ENCODE data around the gene FAM193A. TPM values are rescaled to one million over a fixed set of nuclear protein-coding genes. Genes with fewer than 3 reads are reported as not detected.
"Not testable (repeated sequence)": the region's sequence is repeated elsewhere in the genome, so short reads cannot be mapped to it uniquely, and the experiment has no call there.

Gene FAM193A
- total and polyA plus RNA-seq, 9 donors = 12.9 to 24.2 (median 19.7) TPM

DNA sequence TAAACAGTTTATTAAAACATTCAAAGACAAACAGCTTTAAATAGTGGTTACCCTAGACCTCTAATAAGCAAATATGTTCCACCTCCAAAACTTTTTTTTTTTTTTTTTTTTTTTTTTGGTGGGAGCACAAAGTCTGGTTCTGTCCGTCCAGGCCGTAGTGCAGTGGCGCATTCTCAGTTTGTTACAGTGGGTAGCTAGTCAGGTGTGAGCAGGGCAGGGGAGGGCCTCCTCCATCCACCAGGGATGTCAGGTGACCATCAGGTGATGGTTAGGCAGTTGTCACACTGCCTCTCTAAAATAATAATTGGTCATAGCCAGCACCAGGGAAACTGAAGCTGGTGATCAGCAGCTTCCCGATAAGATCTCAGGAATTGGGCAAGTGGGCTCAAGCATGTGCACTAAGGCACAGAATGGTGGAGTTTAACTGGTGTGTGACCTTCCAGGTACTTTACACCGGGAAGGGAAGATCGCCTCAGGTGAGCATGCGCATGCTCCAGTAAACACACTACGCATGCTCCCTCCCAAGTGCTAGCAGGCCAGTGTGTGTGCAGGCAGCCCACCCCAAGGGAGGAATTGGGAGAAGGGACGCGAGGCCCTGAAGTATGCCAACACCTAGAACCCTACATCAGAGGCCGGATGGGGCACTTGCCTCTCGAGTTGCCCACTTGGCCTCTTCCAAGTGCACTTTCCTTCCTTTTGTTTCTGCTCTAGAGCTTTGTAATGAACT, 192.5 kb downstream of the FAM193A start:
- DNase-seq = no peak
- WGBS (ENCODE audit: insufficient coverage) = 97% methylated on average over 9 of the region's 12 CpGs
- H3K36me3 ChIP-seq (ENCODE audit: control insufficient read depth, insufficient read depth, low read length) = peaks cover 53% of the 10 kb centered on the region

DNA sequence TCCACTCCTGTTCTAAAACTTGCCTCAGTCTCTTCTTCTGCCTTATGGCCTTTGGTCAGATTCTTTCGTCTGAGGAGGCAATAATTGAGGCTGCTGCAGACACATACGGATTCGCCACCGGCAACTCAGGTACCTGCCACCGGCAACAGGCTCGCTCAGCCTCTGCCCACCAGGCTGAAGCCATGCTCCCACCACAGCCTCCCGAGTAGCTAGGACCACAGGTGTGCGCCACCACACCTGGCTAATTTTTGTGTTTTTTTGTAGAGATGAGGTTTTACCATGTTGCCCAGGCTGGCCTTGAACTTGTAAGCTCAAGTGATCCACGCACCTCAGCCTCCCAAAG, 193.1 kb downstream of the FAM193A start:
- H3K4me1 ChIP-seq (ENCODE audit: control insufficient read depth, insufficient read depth, low read length) = no peaks in the 10 kb centered on the region
- H3K36me3 ChIP-seq (ENCODE audit: control insufficient read depth, insufficient read depth, low read length) = peaks cover 56% of the 10 kb centered on the region
- 100% methylated on average over 7 of the region's 9 CpGs for WGBS (ENCODE audit: insufficient coverage)
- no peak overlapping the region for H3K27ac ChIP-seq (ENCODE audit: low read length)
- no peak overlapping the region for H3K4me3 ChIP-seq (ENCODE audit: low read length)
- no peak for DNase-seq
- H3K27me3 ChIP-seq (ENCODE audit: control insufficient read depth, insufficient read depth, low read length) = no peaks in the 10 kb centered on the region
- no peaks in the 10 kb centered on the region for H3K9me3 ChIP-seq (replicated peaks; ENCODE audit: control insufficient read depth, low read depth, low read length)

More for the DNA sequence above, 192.5 kb downstream of the FAM193A start:
- Histone ChIP-seq H3K27ac (ENCODE audit: low read length) (no peak overlapping the region), H3K27me3 (ENCODE audit: control insufficient read depth, insufficient read depth, low read length) (no peaks in the 10 kb centered on the region), H3K4me1 (ENCODE audit: control insufficient read depth, insufficient read depth, low read length) (no peaks in the 10 kb centered on the region), H3K9me3 (replicated peaks; ENCODE audit: control insufficient read depth, low read depth, low read length) (no peaks in the 10 kb centered on the region), H3K4me3 (ENCODE audit: low read length) (no peak overlapping the region)

DNA sequence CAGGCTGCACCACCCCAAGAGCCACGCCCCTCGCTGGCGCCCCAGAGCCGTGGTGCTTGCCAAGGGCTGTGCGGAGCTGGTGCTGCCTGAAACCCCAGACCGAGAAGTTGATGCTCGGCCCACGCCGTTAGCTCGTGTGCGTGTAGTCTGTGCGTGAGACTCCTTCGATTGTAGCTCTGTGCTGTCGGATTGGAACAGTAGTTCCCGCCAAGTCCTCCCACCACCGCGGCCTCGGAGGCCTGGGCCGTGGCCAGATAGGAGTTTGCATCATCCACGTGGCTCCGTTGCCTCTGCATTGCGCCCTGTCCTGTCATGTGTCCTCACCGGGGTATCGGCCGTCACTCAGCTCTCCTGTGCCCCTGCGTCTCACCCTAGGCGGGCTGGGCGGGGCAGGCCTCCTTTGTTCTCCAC, 195.5 kb downstream of the FAM193A start:
- DNase-seq = no peak
- H3K4me1 ChIP-seq (ENCODE audit: control insufficient read depth, insufficient read depth, low read length) = no peaks in the 10 kb centered on the region
- H3K9me3 ChIP-seq (replicated peaks; ENCODE audit: control insufficient read depth, low read depth, low read length) = no peaks in the 10 kb centered on the region
- no peak overlapping the region for H3K4me3 ChIP-seq (ENCODE audit: low read length)
- H3K27ac ChIP-seq (ENCODE audit: low read length) = no peak overlapping the region
- peaks cover 44% of the 10 kb centered on the region for H3K36me3 ChIP-seq (ENCODE audit: control insufficient read depth, insufficient read depth, low read length)
- no peaks in the 10 kb centered on the region for H3K27me3 ChIP-seq (ENCODE audit: control insufficient read depth, insufficient read depth, low read length)
- 87% methylated on average over 28 of the region's 28 CpGs for WGBS (ENCODE audit: insufficient coverage)

DNA sequence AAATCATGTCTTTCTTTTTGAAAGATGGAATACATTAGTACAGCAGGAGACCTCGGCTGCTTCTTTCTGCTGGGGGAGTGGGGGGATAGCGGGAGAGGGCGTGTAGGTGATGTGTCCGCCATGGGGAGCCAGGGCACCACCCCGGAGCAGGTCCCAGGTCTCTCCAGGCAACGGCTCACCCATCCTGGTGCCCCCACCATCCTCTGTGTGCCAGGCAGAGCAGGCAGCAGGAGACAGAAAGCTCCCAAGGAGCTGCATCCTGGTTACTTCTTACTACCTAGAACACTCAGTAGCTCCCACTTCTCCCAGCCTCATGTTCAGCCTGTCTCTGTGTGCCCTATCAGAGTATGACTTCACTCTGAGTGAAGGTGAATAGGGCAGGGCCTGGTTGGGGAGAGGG, 196.1 kb downstream of the FAM193A start:
- Histone ChIP-seq H3K4me1 (ENCODE audit: control insufficient read depth, insufficient read depth, low read length) (no peaks in the 10 kb centered on the region), H3K36me3 (ENCODE audit: control insufficient read depth, insufficient read depth, low read length) (peaks cover 44% of the 10 kb centered on the region), H3K4me3 (ENCODE audit: low read length) (no peak overlapping the region), H3K9me3 (replicated peaks; ENCODE audit: control insufficient read depth, low read depth, low read length) (no peaks in the 10 kb centered on the region), H3K27ac (ENCODE audit: low read length) (no peak overlapping the region), H3K27me3 (ENCODE audit: control insufficient read depth, insufficient read depth, low read length) (no peaks in the 10 kb centered on the region)
- DNase-seq = no peak
- WGBS (ENCODE audit: insufficient coverage) = 89% methylated on average over 3 of the region's 6 CpGs

DNA sequence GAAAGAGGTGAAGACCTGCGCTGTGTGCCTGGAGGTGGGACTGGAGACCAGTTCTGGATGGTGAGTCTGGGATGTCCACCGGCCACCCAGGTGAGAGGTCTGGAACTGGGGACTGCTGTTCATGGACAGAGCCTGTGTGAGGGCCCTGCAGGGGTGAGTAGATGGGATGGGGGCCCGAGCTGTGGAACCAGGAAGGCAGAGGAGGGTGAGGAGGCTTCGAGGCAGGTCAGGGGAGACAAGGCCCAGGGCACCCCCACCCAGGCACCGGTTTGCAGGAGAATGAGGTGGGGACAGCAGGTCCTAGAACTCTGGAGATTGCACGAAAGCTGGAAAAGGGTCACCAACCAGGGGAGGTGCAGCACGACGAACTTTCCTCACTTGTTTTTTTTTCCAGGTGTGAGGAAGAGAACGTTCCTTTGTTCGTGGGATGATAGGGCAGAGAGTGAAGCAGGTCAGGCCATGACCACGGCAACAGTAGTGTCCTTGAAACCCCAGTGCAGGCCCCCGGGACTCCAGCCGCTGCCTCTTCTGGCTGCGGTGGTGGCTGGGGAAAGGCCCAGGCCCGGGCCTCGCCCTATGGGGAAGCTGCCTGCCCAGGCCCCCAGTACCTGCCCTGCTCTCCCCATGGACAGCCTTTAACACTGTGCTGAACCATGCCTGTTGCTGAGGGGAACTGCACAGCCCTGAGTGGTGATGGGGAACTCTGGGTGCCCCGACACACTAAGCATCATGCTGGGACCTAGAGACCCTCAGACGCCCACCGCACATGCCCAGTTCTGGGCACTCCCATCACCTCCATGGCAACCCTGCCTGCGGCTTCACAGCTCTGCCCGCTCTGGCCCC, 196.8 kb downstream of the FAM193A start:
- DNase-seq = no peak
- 90% methylated on average over 18 of the region's 21 CpGs for WGBS (ENCODE audit: insufficient coverage)

DNA sequence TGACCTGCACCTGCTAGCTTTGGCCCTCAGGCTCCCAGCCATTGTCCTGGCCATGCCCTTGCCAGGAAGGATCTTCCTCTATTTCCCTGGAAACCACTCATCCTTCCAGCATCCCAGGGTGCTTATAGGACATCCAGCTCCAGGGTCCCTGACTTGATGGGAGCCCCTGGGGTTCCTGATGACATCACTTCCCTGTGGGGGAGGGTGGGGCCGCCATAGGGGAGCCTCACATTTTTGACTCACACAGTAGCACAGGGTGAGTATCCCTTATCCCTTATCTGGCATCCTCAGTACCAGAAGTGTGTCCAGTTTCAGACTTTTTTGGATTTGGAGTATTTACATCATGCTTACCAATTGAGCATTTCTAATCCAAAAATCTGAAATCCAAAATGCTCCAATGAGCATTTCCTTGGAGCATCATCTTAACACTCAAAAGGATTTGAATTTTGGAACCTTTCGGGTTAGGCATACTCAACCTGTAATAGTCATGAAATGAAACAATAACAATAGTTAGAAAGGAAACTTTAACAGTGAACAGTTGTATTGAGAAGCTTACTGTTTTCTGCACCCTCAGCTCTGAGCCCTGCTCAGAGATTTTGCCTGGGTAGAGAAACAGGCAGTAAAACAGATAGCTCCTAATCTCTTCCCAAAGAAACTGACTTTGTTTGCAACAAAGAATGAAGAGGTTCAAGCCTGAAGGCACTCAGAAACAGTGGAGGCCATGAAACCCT, 197.6 kb downstream of the FAM193A start:
- no peak for DNase-seq
- Histone ChIP-seq H3K4me3 (ENCODE audit: low read length) (no peak overlapping the region), H3K27ac (ENCODE audit: low read length) (no peak overlapping the region), H3K36me3 (ENCODE audit: control insufficient read depth, insufficient read depth, low read length) (peaks cover 41% of the 10 kb centered on the region), H3K27me3 (ENCODE audit: control insufficient read depth, insufficient read depth, low read length) (no peaks in the 10 kb centered on the region), H3K9me3 (replicated peaks; ENCODE audit: control insufficient read depth, low read depth, low read length) (no peaks in the 10 kb centered on the region), H3K4me1 (ENCODE audit: control insufficient read depth, insufficient read depth, low read length) (no peaks in the 10 kb centered on the region)
- no CpG with 5 or more reads among the region's 2 CpGs for WGBS (ENCODE audit: insufficient coverage)

More for the DNA sequence above, 196.8 kb downstream of the FAM193A start:
- Histone ChIP-seq H3K4me3 (ENCODE audit: low read length) (no peak overlapping the region), H3K4me1 (ENCODE audit: control insufficient read depth, insufficient read depth, low read length) (no peaks in the 10 kb centered on the region), H3K27me3 (ENCODE audit: control insufficient read depth, insufficient read depth, low read length) (no peaks in the 10 kb centered on the region), H3K36me3 (ENCODE audit: control insufficient read depth, insufficient read depth, low read length) (peaks cover 44% of the 10 kb centered on the region), H3K9me3 (replicated peaks; ENCODE audit: control insufficient read depth, low read depth, low read length) (no peaks in the 10 kb centered on the region), H3K27ac (ENCODE audit: low read length) (no peak overlapping the region)

DNA sequence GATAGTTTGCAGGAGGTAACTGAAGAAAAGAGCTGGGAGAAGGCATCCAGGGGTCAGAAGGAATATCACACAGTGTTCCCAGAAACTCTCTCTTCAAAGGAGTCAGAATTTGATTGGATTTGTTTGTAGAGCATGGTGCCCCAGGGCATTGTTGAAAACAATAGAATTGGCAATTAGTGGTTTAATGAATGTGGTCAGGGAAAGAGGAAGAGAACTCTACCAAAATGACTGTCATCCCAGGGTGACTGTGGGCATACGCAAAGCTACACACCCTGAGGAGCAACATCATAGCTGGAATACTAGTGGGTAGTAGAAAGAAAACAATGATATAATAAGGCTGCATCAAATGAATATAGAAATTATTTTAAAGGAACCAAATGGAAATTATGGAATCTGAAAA, 198.2 kb downstream of the FAM193A start:
- Histone ChIP-seq H3K27ac (ENCODE audit: low read length) (no peak overlapping the region), H3K36me3 (ENCODE audit: control insufficient read depth, insufficient read depth, low read length) (peaks cover 35% of the 10 kb centered on the region), H3K27me3 (ENCODE audit: control insufficient read depth, insufficient read depth, low read length) (no peaks in the 10 kb centered on the region), H3K4me1 (ENCODE audit: control insufficient read depth, insufficient read depth, low read length) (no peaks in the 10 kb centered on the region), H3K4me3 (ENCODE audit: low read length) (no peak overlapping the region), H3K9me3 (replicated peaks; ENCODE audit: control insufficient read depth, low read depth, low read length) (no peaks in the 10 kb centered on the region)
- DNase-seq = no peak
- WGBS (ENCODE audit: insufficient coverage) = no CpG with 5 or more reads among the region's 1 CpG

DNA sequence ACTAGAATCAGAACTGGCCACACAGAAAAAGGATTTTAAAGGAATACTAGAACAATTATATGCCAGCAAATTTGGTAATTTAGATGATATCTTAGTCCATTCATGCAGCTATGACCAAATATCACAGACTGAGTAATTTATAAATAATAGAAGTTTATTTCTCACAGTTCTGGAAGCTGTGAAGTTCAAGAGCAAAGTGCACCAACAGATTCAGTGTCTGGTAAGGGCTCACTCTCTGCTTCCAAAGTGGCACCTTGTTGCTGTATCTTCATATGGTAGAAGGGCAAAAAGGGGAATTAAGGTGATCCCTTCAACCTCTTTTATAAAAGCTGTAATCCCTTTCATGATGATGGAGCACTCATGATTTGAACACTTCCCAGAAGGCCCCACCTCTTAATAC, 199.4 kb downstream of the FAM193A start:
- Histone ChIP-seq H3K36me3 (ENCODE audit: control insufficient read depth, insufficient read depth, low read length) (peaks cover 31% of the 10 kb centered on the region), H3K4me1 (ENCODE audit: control insufficient read depth, insufficient read depth, low read length) (no peaks in the 10 kb centered on the region), H3K4me3 (ENCODE audit: low read length) (no peak overlapping the region), H3K9me3 (replicated peaks; ENCODE audit: control insufficient read depth, low read depth, low read length) (no peaks in the 10 kb centered on the region), H3K27ac (ENCODE audit: low read length) (no peak overlapping the region), H3K27me3 (ENCODE audit: control insufficient read depth, insufficient read depth, low read length) (no peaks in the 10 kb centered on the region)
- no peak for DNase-seq

DNA sequence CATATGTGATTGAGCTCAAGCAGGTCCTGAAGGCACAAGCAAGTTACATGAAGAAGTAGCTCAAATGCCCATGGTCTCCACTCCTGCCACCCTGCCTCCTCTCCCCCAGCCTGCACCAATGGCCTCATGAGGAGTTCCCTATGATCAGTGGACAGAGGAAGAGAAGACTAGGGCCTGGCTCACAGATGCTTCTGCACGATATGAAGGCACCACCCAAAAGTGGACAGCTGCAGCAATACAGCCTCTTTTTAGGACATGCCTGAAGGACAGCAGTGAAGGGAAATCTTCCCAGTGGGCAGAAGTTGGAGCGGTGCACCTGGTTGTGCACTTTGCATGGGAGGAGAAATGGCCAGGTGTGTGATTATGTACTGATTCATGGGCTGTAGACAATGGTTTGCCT, 201.8 kb downstream of the FAM193A start:
- H3K36me3 ChIP-seq (ENCODE audit: control insufficient read depth, insufficient read depth, low read length) = peaks cover 29% of the 10 kb centered on the region
- 96% methylated on average over 2 of the region's 2 CpGs for WGBS (ENCODE audit: insufficient coverage)
- H3K27me3 ChIP-seq (ENCODE audit: control insufficient read depth, insufficient read depth, low read length); DNase-seq; H3K4me3 ChIP-seq (ENCODE audit: low read length); H3K27ac ChIP-seq (ENCODE audit: low read length); H3K4me1 ChIP-seq (ENCODE audit: control insufficient read depth, insufficient read depth, low read length); H3K9me3 ChIP-seq (replicated peaks; ENCODE audit: control insufficient read depth, low read depth, low read length): not testable (repeated sequence)

DNA sequence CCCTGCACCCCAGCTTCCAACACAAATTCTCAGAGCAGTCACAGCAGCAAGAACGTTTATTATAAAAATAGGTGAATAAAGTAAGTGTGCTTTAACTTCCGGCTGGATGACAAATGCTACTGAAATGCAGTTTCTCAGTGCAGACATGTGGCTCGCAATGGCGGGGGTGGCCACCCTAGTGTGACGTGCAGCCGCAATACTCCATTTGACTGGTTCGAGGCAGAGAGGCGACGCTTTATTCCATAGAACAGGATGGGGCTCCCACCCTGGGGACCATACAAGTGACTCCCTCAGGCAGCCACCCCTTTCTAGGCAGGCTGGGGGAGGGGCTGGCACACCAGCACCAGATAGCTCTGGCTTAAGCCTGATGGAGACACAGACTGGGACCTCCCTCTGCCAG, 205.2 kb downstream of the FAM193A start:
- H3K36me3 ChIP-seq (ENCODE audit: control insufficient read depth, insufficient read depth, low read length) = peaks cover 52% of the 10 kb centered on the region

More for the DNA sequence above, 205.2 kb downstream of the FAM193A start:
- Histone ChIP-seq H3K4me1 (ENCODE audit: control insufficient read depth, insufficient read depth, low read length) (no peaks in the 10 kb centered on the region), H3K9me3 (replicated peaks; ENCODE audit: control insufficient read depth, low read depth, low read length) (no peaks in the 10 kb centered on the region), H3K27me3 (ENCODE audit: control insufficient read depth, insufficient read depth, low read length) (no peaks in the 10 kb centered on the region), H3K27ac (ENCODE audit: low read length) (no peak overlapping the region), H3K4me3 (ENCODE audit: low read length) (no peak overlapping the region)
- DNase-seq = no peak
- WGBS (ENCODE audit: insufficient coverage) = 83% methylated on average over 8 of the region's 9 CpGs

Data from muscle of leg (tissue), 11 donors.